MM.1S (cell line): ENCODE measurements around the gene DCHS2.

Source experiments
- CTCF ChIP-seq: fragments of 300-600 bp; sonication (generic); IDR thresholded peaks from 2 replicates; pipeline ENCODE4 v1.5.1; 2016; ENCODE audit warnings: antibody characterized with exemption, low read length, mixed read lengths
- EZH2phosphoT487 ChIP-seq: fragments of 300-600 bp; sonication (generic); IDR thresholded peaks from 2 replicates; pipeline ENCODE4 v1.6.1; 2018; ENCODE audit warnings: antibody characterized with exemption, low read length

GRCh38 chr4:154424810-154425484 lies 66.7 kb downstream of the DCHS2 start:
- TF ChIP-seq CTCF (no peak), EZH2phosphoT487 (no peak)
